GM19240 (cell line): ENCODE measurements around the gene SLTM.
"Not testable (repeated sequence)": the region's sequence is repeated elsewhere in the genome, so short reads cannot be mapped to it uniquely, and the experiment has no call there.

ENCODE experiments used
- DNase-seq: peaks from one replicate; pipeline ENCODE4 v3.0.0; 2011; ENCODE audit warnings: low spot score; ENCODE audit not compliant: insufficient read length

SLTM gene

GRCh38 chr15:58877999-58878825 is 55.3 kb downstream of the SLTM start:
- no peak for DNase-seq

DNA sequence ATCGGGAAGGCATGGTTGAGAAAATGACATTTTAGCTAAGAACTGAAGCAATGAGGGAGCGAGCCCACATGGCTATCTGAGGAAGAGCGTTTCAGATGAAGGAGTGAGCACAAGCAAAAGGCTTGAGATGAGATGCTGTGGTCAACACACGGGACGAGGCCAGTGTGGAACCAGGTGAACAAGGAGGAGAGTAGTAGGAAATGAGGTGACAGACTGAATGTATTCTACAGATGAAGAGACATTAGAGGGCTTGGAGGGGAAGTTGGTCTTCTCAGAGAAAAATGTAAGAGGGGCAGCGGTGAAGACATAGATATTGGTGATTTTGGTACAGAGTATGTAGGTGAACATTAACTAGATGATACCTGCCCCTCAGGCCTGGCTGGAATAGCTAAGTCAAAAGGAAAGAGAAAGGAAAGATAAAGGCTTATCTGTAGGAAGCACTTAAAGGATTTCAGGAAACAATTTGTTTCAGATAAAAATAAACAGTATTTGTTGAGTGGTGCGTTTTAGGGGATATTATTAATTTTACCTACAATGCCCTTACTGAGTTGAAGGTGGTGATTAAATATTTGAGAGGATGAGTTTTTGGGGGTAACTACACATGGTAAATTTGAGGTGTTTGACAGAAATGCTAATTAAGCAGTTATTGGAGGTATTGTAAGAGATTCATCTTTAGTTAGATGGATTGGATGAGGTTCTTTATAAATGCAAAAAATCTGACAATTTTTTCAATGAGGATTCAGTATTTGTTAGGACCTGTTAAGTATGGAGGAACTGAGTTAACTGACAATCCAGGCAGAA is 57.0 kb downstream of the SLTM start:
- no peak for DNase-seq

- DNase-seq, result no peak
Measured at GRCh38 chr15:58875343-58875742, 58.1 kb downstream of the SLTM start.

DNA sequence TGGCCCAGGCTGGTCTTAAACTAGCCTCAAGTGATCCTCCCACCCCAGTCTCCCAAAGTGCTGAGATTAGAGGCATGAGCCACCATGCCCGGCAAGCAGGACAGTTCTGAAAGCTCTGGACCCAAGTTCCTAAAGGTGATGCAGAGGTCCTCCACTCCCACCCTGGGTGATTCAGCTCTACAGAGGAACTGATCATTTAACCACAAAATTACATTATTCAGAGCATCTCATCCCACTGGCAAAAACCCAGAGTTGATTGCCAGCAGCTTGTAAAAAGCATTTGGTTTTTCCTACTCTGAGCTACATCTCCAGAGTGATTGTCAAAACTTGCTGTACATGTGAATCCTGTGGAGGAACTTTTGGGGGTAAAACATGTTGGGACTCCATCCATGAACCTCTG is 60.2 kb downstream of the SLTM start:
- no peak for DNase-seq

DNA sequence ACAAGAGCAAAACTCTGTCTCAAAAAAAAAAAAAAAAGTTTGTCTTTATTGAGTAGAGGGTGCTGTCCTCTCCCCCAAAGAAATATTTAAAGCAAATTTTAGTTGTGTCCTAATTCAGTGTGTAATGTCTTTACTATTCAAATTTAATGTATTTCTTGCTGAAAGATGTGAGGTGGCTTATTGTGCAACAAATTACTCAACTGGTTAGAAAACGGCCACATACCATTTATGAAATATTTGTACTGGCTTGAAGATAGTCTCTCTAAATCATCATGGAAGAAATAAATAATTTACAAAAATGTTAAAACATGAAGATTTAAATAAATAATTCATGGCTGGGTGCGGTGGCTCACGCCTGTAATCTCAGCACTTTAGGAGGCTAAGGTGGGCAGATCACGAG is 63.0 kb downstream of the SLTM start:
- no peak for DNase-seq

DNA sequence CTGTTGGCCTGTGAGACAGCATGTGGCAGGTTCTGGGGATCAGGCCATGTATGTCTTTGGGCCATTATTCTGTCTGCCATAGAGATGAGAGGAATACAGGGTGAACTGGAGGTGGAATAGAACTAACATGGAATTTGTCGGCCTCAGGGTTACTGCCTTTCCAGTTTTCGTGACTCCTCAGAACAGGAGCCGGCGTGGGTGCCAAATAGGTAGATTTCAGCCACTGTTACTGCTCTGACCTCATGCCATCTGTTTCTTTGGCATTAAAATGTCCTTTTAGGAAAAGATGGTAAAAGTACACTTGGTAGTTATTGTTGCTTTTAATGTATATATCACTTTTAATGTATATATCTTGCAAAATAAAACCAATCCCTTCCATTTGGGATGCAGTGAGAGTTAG is 65.6 kb downstream of the SLTM start:
- DNase-seq, result no peak

DNA sequence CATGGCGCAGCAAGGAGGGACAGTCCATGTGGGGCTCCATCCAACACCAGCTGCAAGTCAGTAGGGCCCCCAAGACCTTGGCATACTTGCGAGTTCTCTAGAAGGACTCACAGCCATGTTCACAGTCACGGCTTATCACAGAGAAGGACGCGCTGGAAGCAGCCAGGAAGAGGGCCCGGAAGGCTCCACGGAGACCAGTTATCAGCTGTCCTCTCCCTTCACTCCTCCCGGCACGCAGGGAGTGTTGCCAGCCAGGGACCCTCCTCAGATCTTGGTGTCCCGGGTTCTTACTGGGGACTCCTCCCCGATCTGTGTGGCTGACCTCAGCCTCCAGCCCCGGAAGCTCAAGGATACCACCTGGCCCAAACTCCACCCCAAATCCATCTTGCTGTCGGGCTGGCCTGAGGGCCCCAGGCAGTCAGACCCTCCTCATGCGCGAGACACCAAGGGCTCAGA is 68.0 kb downstream of the SLTM start:
- DNase-seq, result no peak

DNA sequence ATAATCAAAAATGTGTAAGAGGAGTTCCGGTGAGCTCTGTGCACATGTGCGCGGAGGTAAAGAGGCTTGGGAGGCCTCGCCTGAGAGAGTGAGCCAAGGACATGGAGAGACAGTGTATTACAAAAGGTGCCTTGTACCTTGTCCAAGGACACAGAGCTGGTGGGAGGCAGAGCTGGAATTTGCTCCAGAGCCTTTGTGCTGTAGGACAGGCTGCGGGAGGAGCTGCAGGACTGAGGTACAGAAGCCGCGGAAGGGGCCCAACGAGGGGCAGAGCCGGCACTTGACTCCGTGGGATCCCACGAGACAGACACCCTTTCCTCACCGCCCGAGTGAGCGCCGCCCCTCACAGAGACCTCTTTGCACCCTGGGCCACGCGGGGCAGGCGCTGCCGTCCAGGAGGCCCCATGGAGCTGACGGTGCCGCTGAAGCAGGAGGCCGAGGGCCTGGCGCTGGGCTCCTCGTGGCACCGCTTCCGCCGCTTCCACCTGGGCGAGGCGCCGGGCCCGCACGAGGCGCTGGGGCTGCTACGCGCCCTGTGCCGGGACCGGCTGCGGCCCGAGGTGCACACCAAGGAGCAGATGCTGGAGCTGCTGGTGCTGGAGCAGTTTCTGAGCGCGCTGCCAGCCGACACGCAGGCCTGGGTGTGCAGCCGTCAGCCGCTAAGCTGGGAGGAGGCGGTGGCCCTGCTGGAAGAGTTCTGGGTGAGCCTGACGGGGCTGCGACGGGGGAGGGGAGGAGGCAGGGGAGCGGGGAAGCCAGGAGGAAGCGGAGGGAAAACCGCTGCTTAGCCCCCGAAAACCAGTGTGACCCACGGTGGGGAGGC is 68.7 kb downstream of the SLTM start:
- no peak for DNase-seq

- DNase-seq, result no peak
Measured at GRCh38 chr15:58862326-58862725, 71.2 kb downstream of the SLTM start.

DNA sequence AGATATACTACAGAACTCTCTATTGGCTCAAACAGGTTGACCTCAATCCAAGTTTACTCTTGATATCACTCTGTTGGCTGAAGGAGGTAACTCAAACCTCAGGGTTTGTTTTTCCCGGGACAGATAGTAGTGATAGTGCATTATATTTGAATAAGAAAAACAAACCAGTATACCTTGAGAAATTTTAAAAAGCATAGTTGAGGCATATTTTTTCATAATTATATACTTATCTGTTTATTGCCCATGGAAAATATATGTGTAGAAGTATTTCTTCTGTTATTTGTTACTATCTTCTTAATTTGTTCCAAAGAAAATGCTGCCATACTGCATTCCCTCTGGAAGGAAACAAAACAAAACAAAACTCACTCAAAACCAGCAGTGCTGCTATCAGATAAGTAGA is 76.9 kb downstream of the SLTM start:
- DNase-seq, result not testable (repeated sequence)

DNA sequence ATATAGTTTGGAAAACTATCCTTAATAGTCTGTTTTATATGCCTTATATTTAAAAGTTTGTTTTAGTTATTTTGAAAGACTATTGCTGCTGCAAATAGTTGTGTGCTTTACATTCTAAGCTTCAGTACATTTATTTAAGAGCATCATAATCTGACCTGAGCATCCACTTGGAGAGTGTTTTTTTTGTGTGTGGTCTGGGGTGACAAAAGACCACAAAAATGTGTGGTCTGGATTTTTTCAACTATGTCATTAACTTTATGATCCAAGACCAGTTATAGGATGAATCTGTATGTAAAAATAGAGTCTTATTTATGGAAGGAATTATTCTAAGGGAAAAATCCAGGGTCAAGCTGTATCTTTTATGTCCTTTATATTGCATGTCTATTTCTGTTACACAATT is 77.4 kb downstream of the SLTM start:
- no peak for DNase-seq

GRCh38 chr15:58854593-58854992 is 78.9 kb downstream of the SLTM start:
- DNase-seq, result no peak

DNA sequence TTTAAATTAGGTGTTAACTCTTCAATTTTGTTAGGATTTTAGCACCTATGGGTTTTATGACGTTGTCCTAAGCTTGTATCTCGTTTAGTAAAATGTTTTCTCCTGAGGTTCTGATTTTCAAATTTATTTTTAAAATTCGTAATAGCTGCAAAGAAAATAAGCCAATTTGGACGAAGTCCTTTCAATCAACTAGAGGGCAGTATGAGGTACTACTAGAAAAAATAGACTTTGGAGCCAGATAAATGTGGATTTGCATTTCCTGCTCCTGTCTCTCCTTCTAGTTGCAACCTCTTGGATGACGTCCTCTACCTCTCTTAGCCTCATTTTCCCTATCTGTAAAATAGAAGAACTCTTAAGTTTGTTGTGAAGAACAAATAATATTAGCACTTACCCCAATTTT is 81.1 kb downstream of the SLTM start:
- no peak for DNase-seq

DNA sequence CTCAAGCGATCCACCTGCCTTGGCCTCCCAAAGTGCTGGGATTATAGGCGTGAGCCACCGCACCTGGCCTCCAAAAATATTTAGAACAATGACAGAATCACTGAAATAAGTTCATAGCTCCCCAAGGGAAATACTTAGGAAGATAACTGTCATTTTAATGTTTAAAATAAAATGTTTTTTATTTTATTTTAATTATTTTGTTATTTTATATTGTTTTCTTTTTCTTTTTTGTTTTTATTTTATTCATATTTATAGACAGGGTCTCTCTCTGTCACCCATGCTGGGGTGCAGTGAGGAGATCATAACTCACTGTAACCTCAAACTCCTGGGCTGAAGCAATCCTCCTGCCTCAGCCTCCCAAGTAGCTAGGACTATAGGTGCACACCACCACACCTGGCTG is 82.3 kb downstream of the SLTM start:
- not testable (repeated sequence) for DNase-seq

DNA sequence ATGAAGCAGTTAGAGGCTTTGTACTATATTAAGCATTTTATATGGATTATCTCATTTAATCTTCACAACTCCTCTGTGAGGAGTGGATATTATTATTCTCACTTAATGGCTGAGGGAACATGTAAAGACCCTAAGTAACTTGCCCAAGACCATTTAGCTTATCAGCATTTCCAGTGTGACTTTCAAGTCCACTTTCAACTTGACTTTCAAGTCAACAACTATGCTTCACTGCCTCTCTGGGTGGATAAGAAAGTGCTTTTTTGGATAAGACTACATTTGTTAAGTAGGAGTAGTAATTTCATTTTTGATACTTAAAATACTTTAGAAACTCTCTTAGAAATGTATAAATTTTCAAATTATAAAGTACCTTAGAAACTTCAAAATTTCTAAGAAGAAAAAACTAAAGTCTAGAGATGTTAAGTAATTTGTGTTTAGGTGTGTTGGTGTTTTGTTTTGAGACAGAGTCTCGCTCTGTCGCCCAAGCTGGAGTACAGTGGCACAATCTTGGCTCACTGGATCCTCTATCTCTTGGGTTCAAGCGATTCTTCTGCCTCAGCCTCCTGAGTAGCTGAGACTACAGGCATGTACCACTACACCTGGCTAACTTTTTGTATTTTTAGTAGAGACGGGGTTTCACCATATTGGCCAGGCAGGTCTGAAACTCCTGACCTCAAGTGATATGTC is 90.6 kb downstream of the SLTM start:
- DNase-seq, result no peak

GRCh38 chr15:58840048-58840447 is 93.4 kb downstream of the SLTM start:
- no peak for DNase-seq

DNA sequence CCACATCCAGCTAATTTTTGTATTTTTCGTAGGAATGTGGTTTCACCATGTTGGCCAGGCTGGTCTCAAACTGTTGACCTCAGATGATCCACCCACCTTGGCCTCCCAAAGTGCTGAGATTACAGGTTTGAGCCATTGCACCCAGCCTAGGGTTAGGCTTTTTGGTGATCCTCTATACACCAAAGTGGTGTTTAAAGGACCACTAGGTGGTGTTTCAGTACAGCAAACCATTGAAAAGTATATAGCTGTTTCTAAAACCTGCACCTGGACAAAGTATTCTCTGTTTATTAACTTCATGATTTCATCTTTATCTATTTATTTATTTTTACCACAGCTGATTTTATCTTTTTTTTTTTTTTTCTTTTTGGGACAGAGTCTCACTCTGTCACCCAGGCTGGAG is 94.0 kb downstream of the SLTM start:
- peak; percentile 4 for DNase-seq

DNA sequence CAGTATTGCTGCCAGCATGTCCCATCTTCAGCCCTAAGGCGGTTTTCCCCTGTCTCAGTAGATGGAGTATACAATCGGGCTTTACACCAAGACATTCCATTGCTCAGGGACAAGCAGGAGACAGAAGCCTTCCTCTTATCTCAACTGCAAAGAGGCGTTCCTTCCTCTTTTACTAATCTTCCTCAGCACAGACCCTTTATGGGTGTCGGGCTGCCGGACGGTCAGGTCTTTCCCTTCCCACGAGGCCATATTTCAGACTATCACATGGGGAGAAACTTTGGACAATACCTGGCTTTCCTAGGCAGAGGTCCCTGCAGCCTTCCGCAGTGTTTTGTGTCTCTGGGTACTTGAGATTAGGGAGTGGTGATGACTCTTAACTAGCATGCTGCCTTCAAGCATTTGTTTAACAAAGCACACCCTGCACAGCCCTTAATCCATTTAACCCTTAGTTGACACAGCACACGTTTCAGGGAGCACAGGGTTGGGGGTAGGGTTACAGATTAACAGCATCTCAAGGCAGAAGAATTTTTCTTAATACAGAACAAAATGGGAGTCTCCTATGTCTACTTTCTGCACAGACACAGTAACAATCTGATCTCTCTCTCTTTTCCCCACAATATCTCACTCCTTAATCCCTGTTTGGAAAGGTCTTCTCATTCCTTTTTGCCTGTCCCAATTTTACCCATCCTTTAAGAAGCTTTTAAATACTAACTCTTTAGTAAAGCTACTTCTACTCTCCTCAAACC is 99.6 kb downstream of the SLTM start:
- not testable (repeated sequence) for DNase-seq

GRCh38 chr15:58830556-58830955 is 102.9 kb downstream of the SLTM start:
- no peak for DNase-seq
